ENCODE data around the gene WARS2.

DNA sequence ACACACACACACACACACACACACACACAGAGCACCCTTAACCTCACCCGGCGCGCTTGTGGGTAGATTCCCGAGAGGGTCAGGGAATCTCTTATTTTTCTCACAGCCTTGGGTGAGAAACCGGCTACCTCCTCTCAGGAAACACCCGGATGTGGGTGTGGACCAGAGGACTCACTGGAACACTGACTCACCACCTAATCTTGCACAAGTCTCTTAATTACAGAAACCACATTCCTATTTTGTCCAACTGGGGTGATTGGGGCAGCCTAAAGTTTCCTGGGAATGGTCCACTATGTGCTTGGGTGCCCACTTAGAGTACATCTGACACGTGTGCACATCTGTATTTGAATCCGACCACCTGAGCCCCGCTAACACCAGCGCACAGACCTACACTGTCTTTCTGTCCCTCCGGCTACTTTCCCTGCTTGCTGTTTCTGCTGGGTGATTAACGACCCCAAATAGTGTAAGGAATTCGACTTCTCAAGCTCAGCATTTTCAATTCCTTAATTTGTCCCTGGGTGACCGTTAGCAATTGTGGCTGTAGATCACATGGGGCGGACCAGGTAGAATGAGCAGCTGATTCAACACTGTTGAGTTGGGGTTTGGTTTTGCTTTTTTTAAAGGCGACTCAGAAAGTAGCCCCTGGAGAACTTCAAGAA lies 138.3 kb downstream of the WARS2 start:
- no peak for TF ChIP-seq EZH2 (IDR thresholded peaks at IDR 0.05; ENCODE audit: borderline replicate concordance, low read length)
- TF ChIP-seq, protein P1, sequence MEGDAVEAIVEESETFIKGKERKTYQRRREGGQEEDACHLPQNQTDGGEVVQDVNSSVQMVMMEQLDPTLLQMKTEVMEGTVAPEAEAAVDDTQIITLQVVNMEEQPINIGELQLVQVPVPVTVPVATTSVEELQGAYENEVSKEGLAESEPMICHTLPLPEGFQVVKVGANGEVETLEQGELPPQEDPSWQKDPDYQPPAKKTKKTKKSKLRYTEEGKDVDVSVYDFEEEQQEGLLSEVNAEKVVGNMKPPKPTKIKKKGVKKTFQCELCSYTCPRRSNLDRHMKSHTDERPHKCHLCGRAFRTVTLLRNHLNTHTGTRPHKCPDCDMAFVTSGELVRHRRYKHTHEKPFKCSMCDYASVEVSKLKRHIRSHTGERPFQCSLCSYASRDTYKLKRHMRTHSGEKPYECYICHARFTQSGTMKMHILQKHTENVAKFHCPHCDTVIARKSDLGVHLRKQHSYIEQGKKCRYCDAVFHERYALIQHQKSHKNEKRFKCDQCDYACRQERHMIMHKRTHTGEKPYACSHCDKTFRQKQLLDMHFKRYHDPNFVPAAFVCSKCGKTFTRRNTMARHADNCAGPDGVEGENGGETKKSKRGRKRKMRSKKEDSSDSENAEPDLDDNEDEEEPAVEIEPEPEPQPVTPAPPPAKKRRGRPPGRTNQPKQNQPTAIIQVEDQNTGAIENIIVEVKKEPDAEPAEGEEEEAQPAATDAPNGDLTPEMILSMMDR (IDR thresholded peaks at IDR 0.05; ENCODE audit: low read length) = no peak

All from OCI-LY1 (cell line).